ENCODE data around the gene RFK. TPM values are rescaled to one million over a fixed set of nuclear protein-coding genes. Genes with fewer than 3 reads are reported as not detected.

Gene RFK
- total and polyA plus RNA-seq, 9 of the 15 experiments (the other 6 are each of a cell fraction or from before 2014, with no cell fraction given): 3.8 to 51.1 (median 14.8) TPM

- no TSS peak for BruUV-seq (replicated peaks)
- ATAC-seq (no peak), DNase-seq (ENCODE audit: extremely low read depth in 1 of 4, low spot score in 3 of 4) (no peak), FAIRE-seq (no peak)
- Histone ChIP-seq H3K9me3 (replicated peaks; ENCODE audit: control insufficient read depth, insufficient read depth, low read depth, low read length) (no peaks in the 10 kb centered on the region), H3K4me1 (replicated peaks in 1 of 2; ENCODE audit: control insufficient read depth in 2 of 2, insufficient read depth in 2 of 2, low read length in 2 of 2) (no peaks in the 10 kb centered on the region), H4K20me1 (replicated peaks; ENCODE audit: control insufficient read depth, insufficient read depth, low read length) (no peaks in the 10 kb centered on the region), H2AFZ (ENCODE audit: low read depth, low read length) (no peak overlapping the region), H3K27me3 (ENCODE audit: control insufficient read depth in 2 of 2, insufficient read depth in 2 of 2, low read length in 2 of 2) (no peaks in the 10 kb centered on the region; a peak in 1 of 5 replicates), H3K36me3 (ENCODE audit: control insufficient read depth, insufficient read depth, low read length) (no peaks in the 10 kb centered on the region), H3K4me3 (no peak overlapping the region), H3K4me2 (ENCODE audit: insufficient read depth, low read length) (no peak overlapping the region), H3K9ac (ENCODE audit: insufficient read depth in 1 of 2, low read depth in 2 of 2, low read length in 2 of 2) (no peak overlapping the region), H3K9me1 (ENCODE audit: control insufficient read depth, insufficient read depth, low read length) (no peaks in the 10 kb centered on the region), H3K27ac (ENCODE audit: extremely low read depth, low read depth, low read length) (no peak overlapping the region), H3K79me2 (ENCODE audit: control insufficient read depth, insufficient read depth, low read length) (no peaks in the 10 kb centered on the region)
- intact Hi-C loops (cut with micrococcal nuclease): loop anchor here (10.0 kb wide), 1 partner anchor 51 kb away; no protein-coding TSS in a partner anchor
- CTCF ChIA-PET (ENCODE audit: low intra/inter-chr PET ratio): no interaction called here
- in situ Hi-C loops (cut with MboI): no loop called here
- POLR2A ChIA-PET: interaction anchor here (0.5 kb wide), 1 partner anchor 47 kb away, joined by 4 read pairs; no protein-coding TSS in a partner anchor
- TF ChIP-seq NFRKB (IDR thresholded peaks at IDR 0.05; ENCODE audit: low read depth) (no peak), ZNF253 (CRISPR knock-in tag; conservative IDR thresholded peaks at IDR 0.05) (no peak), SP1 (CRISPR knock-in tag; IDR thresholded peaks at IDR 0.05) (no peak), KLF6 (CRISPR knock-in tag; IDR thresholded peaks at IDR 0.05; ENCODE audit: borderline replicate concordance) (no peak), CCNT2 (IDR thresholded peaks at IDR 0.05; ENCODE audit: borderline replicate concordance, extremely low read depth, insufficient read length, low read depth, low read length) (no peak), THAP12 (CRISPR knock-in tag; IDR thresholded peaks at IDR 0.05) (no peak), PATZ1 (CRISPR knock-in tag; IDR thresholded peaks at IDR 0.05; ENCODE audit: borderline replicate concordance) (no peak), ZNF57 (CRISPR knock-in tag; IDR thresholded peaks at IDR 0.05) (no peak), SLC30A9 (CRISPR knock-in tag; IDR thresholded peaks at IDR 0.05) (no peak), BRF2 (IDR thresholded peaks at IDR 0.05; ENCODE audit: borderline replicate concordance, insufficient read depth, insufficient read length) (no peak), ZFP36 (IDR thresholded peaks at IDR 0.05; ENCODE audit: low read depth, low read length, partially characterized antibody) (no peak), JUNB (CRISPR knock-in tag; conservative IDR thresholded peaks at IDR 0.05) (no peak), SMAD1 (IDR thresholded peaks at IDR 0.05; ENCODE audit: low read depth, low read length, partially characterized antibody) (no peak), ZZZ3 (IDR thresholded peaks at IDR 0.05) (no peak), TCF7 (IDR thresholded peaks at IDR 0.05; ENCODE audit: borderline replicate concordance) (no peak), MLX (CRISPR knock-in tag; conservative IDR thresholded peaks at IDR 0.05) (no peak), SPI1 (IDR thresholded peaks at IDR 0.05; ENCODE audit: borderline replicate concordance, low read depth, low read length) (no peak), CREBBP (IDR thresholded peaks at IDR 0.05; ENCODE audit: low read depth, low read length) (no peak)
Observed at GRCh38 chr9:76415731-76416130, 21.5 kb upstream of the RFK start.
